Measurements from ENCODE around the gene PLSCR3. TPM values are rescaled to one million over a fixed set of nuclear protein-coding genes. Genes with fewer than 3 reads are reported as not detected.

The PLSCR3 gene
- total RNA-seq, 1 experiment from 2014 or later: 15.2 TPM

GRCh38 chr17:7428557-7428956 is 34.2 kb upstream of the PLSCR3 start, which contains the start of gene SPEM3:
SPEM3 (plus strand) TSS chr17:7428857; CDS start chr17:7428903, 46 bp downstream.
- DNase-seq (ENCODE audit: low spot score): no peak
- no TSS peak for BruUV-seq (replicated peaks)
- Histone ChIP-seq H3K4me3 (ENCODE audit: low read depth, low read length, poor library complexity, severe bottlenecking) (no peak within 1 kb of the TSS), H3K27ac (ENCODE audit: low read depth, low read length, poor library complexity, severe bottlenecking) (no peak within 1 kb of the TSS), H3K36me3 (ENCODE audit: insufficient read depth, low read length, poor library complexity, severe bottlenecking) (no peaks in the 10 kb centered on the region), H3K9me3 (ENCODE audit: low read depth, low read length, poor library complexity, severe bottlenecking) (no peaks in the 10 kb centered on the region), H3K27me3 (replicated peaks; ENCODE audit: insufficient read depth, low read depth, low read length, poor library complexity) (no peaks in the 10 kb centered on the region), H3K4me1 (ENCODE audit: insufficient read depth, low read length, poor library complexity, severe bottlenecking) (no peaks in the 10 kb centered on the region)
- ChIA-PET CTCF (no interaction called here), POLR2A (ENCODE audit: low non-redundant PET) (no interaction called here)
- no peak for TF ChIP-seq EZH2 (IDR thresholded peaks at IDR 0.05; ENCODE audit: borderline replicate concordance, low read depth, low read length, poor library complexity, severe bottlenecking)
- TF ChIP-seq, protein P1, sequence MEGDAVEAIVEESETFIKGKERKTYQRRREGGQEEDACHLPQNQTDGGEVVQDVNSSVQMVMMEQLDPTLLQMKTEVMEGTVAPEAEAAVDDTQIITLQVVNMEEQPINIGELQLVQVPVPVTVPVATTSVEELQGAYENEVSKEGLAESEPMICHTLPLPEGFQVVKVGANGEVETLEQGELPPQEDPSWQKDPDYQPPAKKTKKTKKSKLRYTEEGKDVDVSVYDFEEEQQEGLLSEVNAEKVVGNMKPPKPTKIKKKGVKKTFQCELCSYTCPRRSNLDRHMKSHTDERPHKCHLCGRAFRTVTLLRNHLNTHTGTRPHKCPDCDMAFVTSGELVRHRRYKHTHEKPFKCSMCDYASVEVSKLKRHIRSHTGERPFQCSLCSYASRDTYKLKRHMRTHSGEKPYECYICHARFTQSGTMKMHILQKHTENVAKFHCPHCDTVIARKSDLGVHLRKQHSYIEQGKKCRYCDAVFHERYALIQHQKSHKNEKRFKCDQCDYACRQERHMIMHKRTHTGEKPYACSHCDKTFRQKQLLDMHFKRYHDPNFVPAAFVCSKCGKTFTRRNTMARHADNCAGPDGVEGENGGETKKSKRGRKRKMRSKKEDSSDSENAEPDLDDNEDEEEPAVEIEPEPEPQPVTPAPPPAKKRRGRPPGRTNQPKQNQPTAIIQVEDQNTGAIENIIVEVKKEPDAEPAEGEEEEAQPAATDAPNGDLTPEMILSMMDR (conservative IDR thresholded peaks at IDR 0.05; ENCODE audit: low read depth, low read length): no peak
- intact Hi-C loops (cut with micrococcal nuclease; ENCODE audit: unreplicated experiment): no loop called here

DNA sequence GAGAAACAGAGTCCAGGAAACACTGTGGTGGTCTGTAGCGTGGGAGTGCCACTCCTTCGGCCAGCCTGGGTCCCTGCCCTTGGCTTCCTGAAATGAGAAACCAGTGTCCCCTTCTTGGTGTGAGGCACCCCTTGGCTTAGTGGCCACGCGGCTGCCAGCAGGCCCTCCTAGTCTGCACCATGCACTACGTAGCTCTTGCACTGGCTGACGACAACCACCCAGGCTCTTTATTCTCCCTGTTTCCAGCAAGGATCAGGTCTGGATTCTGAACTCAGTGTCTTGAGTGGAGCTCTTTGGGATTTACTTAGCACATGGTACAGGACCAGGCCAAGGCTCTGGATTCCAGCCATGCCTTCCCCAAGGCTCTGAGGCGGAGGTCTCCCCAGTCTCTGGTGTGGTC is 33.2 kb upstream of the PLSCR3 start:
- no TSS peak for BruUV-seq (replicated peaks)
- no peaks in the 10 kb centered on the region for H3K27me3 ChIP-seq (replicated peaks; ENCODE audit: insufficient read depth, low read depth, low read length, poor library complexity)
- no peak for DNase-seq (ENCODE audit: low spot score)
- no peaks in the 10 kb centered on the region for H3K36me3 ChIP-seq (ENCODE audit: insufficient read depth, low read length, poor library complexity, severe bottlenecking)
- no peaks in the 10 kb centered on the region for H3K9me3 ChIP-seq (ENCODE audit: low read depth, low read length, poor library complexity, severe bottlenecking)
- no peak overlapping the region for H3K4me3 ChIP-seq (ENCODE audit: low read depth, low read length, poor library complexity, severe bottlenecking)
- no peaks in the 10 kb centered on the region for H3K4me1 ChIP-seq (ENCODE audit: insufficient read depth, low read length, poor library complexity, severe bottlenecking)
- intact Hi-C loops (cut with micrococcal nuclease; ENCODE audit: unreplicated experiment): no loop called here
- CTCF ChIA-PET: interaction anchor here (0.6 kb wide), 1 partner anchor 188 kb away, joined by 3 read pairs; no protein-coding TSS in a partner anchor
- H3K27ac ChIP-seq (ENCODE audit: low read depth, low read length, poor library complexity, severe bottlenecking): no peak overlapping the region
- POLR2A ChIA-PET (ENCODE audit: low non-redundant PET): no interaction called here
- TF ChIP-seq, protein P1 (conservative IDR thresholded peaks at IDR 0.05; ENCODE audit: low read depth, low read length): no peak
- TF ChIP-seq EZH2 (IDR thresholded peaks at IDR 0.05; ENCODE audit: borderline replicate concordance, low read depth, low read length, poor library complexity, severe bottlenecking): no peak

DNA sequence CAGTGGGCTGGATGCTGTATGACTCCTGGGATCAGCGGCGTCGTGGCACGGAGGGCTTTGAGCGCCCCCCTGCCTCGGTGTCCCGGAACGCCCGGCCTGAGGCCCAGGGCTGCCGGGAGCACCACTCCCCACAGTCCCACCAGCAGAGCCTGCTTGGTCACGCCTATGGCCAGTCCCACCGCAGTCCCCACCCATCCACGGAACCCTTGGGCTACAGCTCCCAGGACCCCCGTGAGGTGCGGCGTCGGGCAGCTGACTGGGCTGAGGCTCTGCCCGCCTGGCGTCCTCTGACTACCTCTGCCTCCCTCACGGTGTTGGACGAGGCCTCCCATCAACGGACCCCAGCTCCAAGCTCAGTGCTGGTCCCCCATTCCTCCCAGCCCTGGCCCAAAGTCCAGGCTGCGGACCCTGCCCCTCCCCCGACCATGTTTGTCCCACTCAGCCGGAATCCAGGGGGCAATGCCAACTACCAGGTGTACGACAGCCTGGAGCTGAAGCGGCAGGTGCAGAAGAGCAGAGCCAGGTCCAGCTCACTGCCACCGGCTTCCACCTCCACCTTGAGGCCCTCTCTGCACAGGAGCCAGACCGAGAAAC is 32.7 kb upstream of the PLSCR3 start:
- no peaks in the 10 kb centered on the region for H3K9me3 ChIP-seq (ENCODE audit: low read depth, low read length, poor library complexity, severe bottlenecking)
- TF ChIP-seq, protein P1 (conservative IDR thresholded peaks at IDR 0.05; ENCODE audit: low read depth, low read length): no peak
- TF ChIP-seq EZH2 (IDR thresholded peaks at IDR 0.05; ENCODE audit: borderline replicate concordance, low read depth, low read length, poor library complexity, severe bottlenecking): no peak
- ChIA-PET CTCF (interaction anchor here (0.6 kb wide), 1 partner anchor 188 kb away, joined by 3 read pairs; no protein-coding TSS in a partner anchor), POLR2A (ENCODE audit: low non-redundant PET) (no interaction called here)
- intact Hi-C loops (cut with micrococcal nuclease; ENCODE audit: unreplicated experiment): no loop called here
- H3K27ac ChIP-seq (ENCODE audit: low read depth, low read length, poor library complexity, severe bottlenecking): no peak overlapping the region
- H3K4me1 ChIP-seq (ENCODE audit: insufficient read depth, low read length, poor library complexity, severe bottlenecking): no peaks in the 10 kb centered on the region
- no peak for DNase-seq (ENCODE audit: low spot score)
- H3K27me3 ChIP-seq (replicated peaks; ENCODE audit: insufficient read depth, low read depth, low read length, poor library complexity): no peaks in the 10 kb centered on the region
- H3K4me3 ChIP-seq (ENCODE audit: low read depth, low read length, poor library complexity, severe bottlenecking): no peak overlapping the region
- no TSS peak for BruUV-seq (replicated peaks)
- H3K36me3 ChIP-seq (ENCODE audit: insufficient read depth, low read length, poor library complexity, severe bottlenecking): no peaks in the 10 kb centered on the region

Measured in A673 (cell line).